GM20000 (cell line): ENCODE data around the gene CTH.
"Not testable (repeated sequence)": the region's sequence is repeated elsewhere in the genome, so short reads cannot be mapped to it uniquely, and the experiment has no call there.

Experiments used
- DNase-seq: peaks from one replicate; pipeline ENCODE4 v3.0.0; 2012; ENCODE audit warnings: low spot score
- TF ChIP-seq, protein P1 (sequence below): IDR thresholded peaks from 2 replicates; pipeline ENCODE4 v1.5.1; 2012; ENCODE audit warnings: mild to moderate bottlenecking, control low read depth; ENCODE audit errors: extremely low read depth, missing control alignments

CTH gene

DNA sequence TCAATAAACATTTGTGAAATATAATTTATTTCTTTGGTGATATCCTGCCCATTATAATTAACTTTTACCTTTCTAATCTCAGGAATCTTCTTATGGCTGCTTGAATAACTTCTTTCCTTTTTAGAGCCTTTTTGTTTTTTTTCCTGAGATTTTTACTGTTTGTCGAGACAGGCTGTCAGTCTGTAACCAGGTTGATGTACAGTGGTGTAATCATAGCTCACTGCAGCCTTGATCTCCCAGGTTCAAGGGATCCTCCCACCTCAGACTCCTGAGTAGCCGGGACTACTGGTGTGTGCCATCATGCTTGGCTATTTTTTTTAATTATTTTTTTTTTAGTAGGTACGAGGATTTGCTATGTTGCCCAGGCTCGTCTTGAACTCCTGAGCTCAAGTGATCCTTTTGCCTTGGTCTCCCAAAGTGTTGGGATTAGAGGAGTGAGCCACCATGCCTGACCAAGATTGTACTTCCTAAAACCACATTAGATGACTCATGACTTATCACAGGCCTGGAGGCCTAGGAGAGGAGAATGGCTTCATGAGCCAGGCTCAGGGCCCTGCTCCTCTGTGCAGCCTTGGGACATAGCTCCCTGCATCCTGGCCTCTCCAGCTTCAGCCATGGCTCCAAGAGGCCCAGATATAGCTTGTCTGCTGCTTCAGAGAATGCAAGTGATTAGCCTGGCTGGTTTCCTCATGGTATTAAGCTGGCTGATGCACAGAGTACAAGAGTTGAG lies 48.6 kb downstream of the CTH start:
- TF ChIP-seq, protein P1, sequence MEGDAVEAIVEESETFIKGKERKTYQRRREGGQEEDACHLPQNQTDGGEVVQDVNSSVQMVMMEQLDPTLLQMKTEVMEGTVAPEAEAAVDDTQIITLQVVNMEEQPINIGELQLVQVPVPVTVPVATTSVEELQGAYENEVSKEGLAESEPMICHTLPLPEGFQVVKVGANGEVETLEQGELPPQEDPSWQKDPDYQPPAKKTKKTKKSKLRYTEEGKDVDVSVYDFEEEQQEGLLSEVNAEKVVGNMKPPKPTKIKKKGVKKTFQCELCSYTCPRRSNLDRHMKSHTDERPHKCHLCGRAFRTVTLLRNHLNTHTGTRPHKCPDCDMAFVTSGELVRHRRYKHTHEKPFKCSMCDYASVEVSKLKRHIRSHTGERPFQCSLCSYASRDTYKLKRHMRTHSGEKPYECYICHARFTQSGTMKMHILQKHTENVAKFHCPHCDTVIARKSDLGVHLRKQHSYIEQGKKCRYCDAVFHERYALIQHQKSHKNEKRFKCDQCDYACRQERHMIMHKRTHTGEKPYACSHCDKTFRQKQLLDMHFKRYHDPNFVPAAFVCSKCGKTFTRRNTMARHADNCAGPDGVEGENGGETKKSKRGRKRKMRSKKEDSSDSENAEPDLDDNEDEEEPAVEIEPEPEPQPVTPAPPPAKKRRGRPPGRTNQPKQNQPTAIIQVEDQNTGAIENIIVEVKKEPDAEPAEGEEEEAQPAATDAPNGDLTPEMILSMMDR: no peak
- no peak for DNase-seq

DNA sequence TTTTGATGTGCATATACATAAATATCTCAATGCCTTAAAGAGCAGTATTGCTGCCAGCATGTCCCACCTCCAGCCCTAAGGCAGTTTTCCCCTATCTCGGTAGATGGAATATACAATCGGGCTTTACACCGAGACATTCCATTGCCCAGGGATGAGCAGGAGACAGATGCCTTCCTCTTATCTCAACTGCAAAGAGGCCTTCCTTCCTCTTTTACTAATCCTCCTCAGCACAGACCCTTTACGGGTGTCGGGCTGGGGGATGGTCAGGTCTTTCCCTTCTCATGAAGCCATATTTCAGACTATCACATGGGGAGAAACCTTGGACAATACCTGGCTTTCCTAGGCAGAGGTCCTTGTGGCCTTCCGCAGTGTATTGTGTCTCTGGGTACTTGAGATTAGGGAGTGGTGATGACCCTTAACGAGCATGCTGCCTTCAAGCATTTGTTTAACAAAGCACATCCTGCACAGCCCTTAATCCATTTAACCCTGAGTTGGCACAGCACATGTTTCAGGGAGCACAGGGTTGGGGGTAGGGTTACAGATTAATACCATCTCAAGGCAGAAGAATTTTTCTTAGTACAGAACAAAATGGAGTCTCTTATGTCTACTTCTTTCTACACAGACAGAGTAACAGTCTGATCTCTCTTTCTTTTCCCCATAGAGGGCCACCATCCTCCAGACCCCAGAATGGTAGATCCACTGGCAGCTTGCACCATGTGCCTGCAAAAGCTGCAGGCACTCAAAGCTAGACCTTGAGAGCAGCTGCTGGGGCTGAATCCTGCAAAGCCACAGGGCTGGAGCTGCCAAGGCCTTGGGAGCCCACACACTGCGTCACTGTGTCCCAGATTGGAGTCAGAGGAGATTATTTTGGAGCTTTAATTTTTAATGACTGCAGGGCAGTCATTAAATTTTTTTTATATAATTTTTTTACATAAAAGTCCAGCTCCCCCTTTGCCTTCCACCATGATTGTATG lies 50.0 kb downstream of the CTH start:
- DNase-seq: not testable (repeated sequence)

DNA sequence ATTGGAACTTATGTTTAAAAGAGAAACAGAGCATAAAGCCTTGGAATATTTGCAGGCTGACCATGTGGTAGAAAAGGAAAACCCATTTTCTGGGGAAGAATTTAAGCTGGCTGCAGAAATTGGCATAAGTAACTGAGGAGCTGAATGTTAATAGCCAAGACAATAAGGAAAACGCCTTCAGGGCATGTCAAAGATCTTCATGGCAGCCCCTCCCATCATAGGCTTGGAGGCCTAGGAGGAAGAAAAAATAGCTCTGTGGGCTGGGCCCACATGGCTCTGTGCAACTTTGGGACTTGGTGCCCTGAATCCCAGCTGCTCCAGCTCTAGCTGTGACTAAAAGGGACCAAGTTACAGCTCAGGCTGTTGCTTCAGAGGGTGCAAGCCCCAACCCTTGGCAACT lies 51.5 kb downstream of the CTH start:
- TF ChIP-seq, protein P1: no peak
- no peak for DNase-seq

DNA sequence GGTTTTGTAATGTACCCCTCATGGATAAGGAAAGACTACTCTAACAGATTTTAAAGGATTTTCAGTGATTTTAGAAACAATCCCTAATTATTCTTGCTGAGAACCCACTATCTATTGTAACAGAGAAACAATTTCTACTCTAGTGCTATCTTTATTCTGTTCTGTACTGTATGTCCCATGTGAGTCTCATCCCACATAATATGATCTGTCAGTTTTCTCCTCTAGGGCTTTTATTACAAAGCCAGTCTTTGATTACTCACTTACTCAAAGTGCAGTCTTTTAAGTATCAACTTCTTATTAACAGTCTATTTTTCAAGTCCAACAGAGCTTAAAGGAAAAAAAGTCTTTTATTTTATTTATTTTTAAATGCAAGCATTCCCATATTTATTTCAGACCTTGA lies 54.8 kb downstream of the CTH start:
- no peak for DNase-seq
- TF ChIP-seq, protein P1: no peak

DNA sequence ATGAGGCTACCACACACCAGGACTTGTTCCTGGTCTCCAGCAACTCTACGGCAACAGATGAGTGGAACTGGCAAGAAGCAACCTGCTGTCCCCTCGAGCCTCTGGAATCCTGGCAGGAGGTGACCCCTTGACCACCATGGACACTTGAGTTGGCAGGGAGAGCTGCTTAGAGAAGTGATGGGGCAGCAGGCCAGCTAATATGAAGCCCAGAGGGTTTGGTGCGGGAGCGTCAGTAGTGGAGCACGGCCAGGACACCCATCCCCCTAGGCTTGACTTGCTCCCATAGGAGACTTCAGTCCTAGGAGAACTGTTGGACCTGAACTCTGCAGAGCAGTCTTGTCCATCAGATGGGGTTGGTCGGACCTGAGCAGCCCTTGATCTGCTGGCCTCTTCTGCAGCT lies 56.5 kb downstream of the CTH start:
- DNase-seq: no peak
- TF ChIP-seq, protein P1: no peak

DNA sequence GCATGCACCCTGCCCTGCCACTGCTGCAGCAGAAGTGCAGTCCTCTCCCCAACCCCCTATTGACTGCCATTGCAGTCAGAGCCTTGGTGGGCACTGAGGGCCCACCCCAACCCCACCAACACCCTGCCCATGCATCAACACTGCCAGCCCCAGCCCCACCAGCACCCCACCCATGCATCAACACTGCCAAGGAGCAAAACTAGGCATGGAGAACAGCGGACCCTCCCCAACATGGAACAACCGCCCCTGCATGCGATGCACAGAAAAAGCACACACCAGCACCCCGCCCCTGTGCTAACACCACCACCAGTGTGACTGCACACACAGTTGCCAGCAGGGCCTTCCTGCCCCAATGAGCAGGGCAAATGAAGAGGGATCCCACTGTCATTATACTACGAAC lies 57.1 kb downstream of the CTH start:
- TF ChIP-seq, protein P1: no peak
- DNase-seq: no peak

DNA sequence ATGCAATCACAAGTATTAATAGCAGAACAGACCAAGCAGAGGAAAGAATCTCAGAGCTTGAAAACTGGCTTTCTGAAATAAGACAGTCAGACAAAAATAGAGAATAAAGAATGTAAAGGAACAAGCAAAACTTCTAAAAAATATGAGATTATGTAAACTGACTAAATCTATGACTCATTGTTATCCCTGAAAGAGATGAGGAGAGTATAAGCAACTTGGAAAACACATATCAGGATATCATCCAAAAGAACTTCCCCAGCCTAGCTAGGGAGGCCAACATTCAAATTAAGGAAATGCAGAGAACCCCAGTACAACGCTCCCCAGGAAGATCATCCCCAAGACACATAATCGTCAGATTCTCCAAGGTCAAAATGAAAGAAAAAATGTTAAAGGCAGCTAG lies 58.1 kb downstream of the CTH start:
- not testable (repeated sequence) for DNase-seq

DNA sequence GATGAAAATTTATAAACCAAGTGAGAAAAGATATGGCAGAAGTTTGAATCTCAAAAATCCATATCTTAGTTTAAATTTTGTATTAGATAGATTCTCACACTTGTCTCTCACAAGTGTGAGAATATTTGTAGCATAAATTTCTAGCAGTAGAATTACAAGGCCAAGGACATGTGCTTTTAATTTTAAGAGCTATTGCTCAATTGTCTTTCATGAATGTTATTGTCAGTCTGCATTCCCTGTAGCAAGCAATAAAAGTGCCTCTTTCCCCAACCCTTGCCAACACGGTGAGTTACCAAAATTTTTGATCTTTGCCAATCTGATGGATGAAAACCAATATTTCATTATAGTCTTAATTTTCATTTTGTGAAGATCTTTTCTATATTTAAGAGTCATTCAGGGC lies 64.0 kb downstream of the CTH start:
- no peak for DNase-seq
- TF ChIP-seq, protein P1: no peak
